Stimulated activated CD8-positive, alpha-beta memory T cell treated with anti-CD3 and anti-CD28 coated beads, Interleukin-7, amount 100 ng/mL, for 4 hours (primary cell): ENCODE data around the gene ZNF165.
A peak's percentile ranks its signal among the peaks of the same experiment; 100 is the strongest.
"Not testable (repeated sequence)": the region's sequence is repeated elsewhere in the genome, so short reads cannot be mapped to it uniquely, and the experiment has no call there.

Experiments used
- DNase-seq, 2 donors: peaks; one replicate each; pipeline ENCODE4 v3.0.0-alpha.2; 2020; ENCODE audit warnings: low read depth in 2 of 2

The ZNF165 gene

GRCh38 chr6:28121876-28122275, 41.5 kb downstream of the ZNF165 start:
- DNase-seq: no peak

GRCh38 chr6:28122283-28122682, 41.9 kb downstream of the ZNF165 start:
- DNase-seq: not testable (repeated sequence)

GRCh38 chr6:28124350-28124970, 44.1 kb downstream of the ZNF165 start, which contains the start of gene ZSCAN16:
TSS of gene ZSCAN16 (plus strand) at chr6:28124609. CDS start at chr6:28125444, 835 bp downstream.
- peak; percentile 40 to 63 for DNase-seq

GRCh38 chr6:28124971-28125353, 44.6 kb downstream of the ZNF165 start:
- DNase-seq: no peak

GRCh38 chr6:28125401-28125800, 45.0 kb downstream of the ZNF165 start:
- no peak for DNase-seq

- DNase-seq: no peak
Observed at GRCh38 chr6:28134015-28134414, 53.6 kb downstream of the ZNF165 start.

GRCh38 chr6:28134716-28135115, 54.3 kb downstream of the ZNF165 start:
- no peak for DNase-seq

GRCh38 chr6:28135393-28135792, 55.0 kb downstream of the ZNF165 start:
- DNase-seq: no peak

- DNase-seq: peak; percentile 62 to 66
Observed at GRCh38 chr6:28136585-28137504, 56.5 kb downstream of the ZNF165 start.

GRCh38 chr6:28137505-28137981, 57.2 kb downstream of the ZNF165 start:
- DNase-seq: peak in 1 of 2 donors; percentile 22
